H9 (cell line): ENCODE results near the gene CCDC3. TPM values are rescaled to one million over a fixed set of nuclear protein-coding genes. Genes with fewer than 3 reads are reported as not detected.

Source experiments
- DNase-seq: peaks from one replicate; pipeline ENCODE4 v3.0.0-alpha.2; 2017
- H2AFZ ChIP-seq: one replicate; pipeline ENCODE4 v1.6.1; 2013; ENCODE audit warnings: mild to moderate bottlenecking, low read length, control low read depth, moderate library complexity
- H2AK5ac ChIP-seq: 2 replicates; pipeline ENCODE4 v1.6.1; 2013; ENCODE audit warnings: low read length, control low read depth, mixed read lengths; ENCODE audit not compliant: insufficient read length
- H2BK120ac ChIP-seq: one replicate; pipeline ENCODE4 v1.6.1; 2013; ENCODE audit warnings: low read depth, mild to moderate bottlenecking, low read length, control low read depth, inconsistent platforms; ENCODE audit not compliant: poor library complexity, severe bottlenecking
- H2BK12ac ChIP-seq: 2 replicates; pipeline ENCODE4 v1.6.1; 2013; ENCODE audit warnings: low read length, control low read depth, mixed read lengths, low read depth; ENCODE audit not compliant: insufficient read length
- H2BK15ac ChIP-seq: 2 replicates; pipeline ENCODE4 v1.6.1; 2013; ENCODE audit warnings: low read depth, low read length, control low read depth
- H2BK20ac ChIP-seq: one replicate; pipeline ENCODE4 v1.6.1; 2013; ENCODE audit warnings: low read depth, mild to moderate bottlenecking, low read length, control low read depth, inconsistent platforms; ENCODE audit not compliant: poor library complexity, severe bottlenecking
- H2BK5ac ChIP-seq: 2 replicates; pipeline ENCODE4 v1.6.1; 2013; ENCODE audit warnings: low read length, control low read depth, mixed read lengths; ENCODE audit not compliant: insufficient read length
- H3K14ac ChIP-seq: 2 replicates; pipeline ENCODE4 v1.6.1; 2013; ENCODE audit warnings: low read length, control low read depth; ENCODE audit not compliant: insufficient read depth
- H3K18ac ChIP-seq: 2 replicates; pipeline ENCODE4 v1.6.1; 2013; ENCODE audit warnings: low read depth, mild to moderate bottlenecking, mixed read lengths, low read length, control low read depth; ENCODE audit not compliant: insufficient read length
- H3K23ac ChIP-seq: 2 replicates; pipeline ENCODE4 v1.6.1; 2013; ENCODE audit warnings: low read length, control low read depth, mixed read lengths, low read depth; ENCODE audit not compliant: insufficient read length
- H3K23me2 ChIP-seq: 2 replicates; pipeline ENCODE4 v1.6.1; 2013; ENCODE audit warnings: low read depth, mild to moderate bottlenecking, mixed read lengths, low read length, control low read depth; ENCODE audit not compliant: insufficient read length, poor library complexity, severe bottlenecking
- H3K27ac ChIP-seq: 2 replicates; pipeline ENCODE4 v1.5.1; 2013; ENCODE audit warnings: low read length, control low read depth, mixed read lengths, low read depth; ENCODE audit not compliant: insufficient read length
- H3K27me3 ChIP-seq: 2 replicates; pipeline ENCODE4 v1.6.1; 2013; ENCODE audit warnings: low read length, control low read depth, inconsistent platforms; ENCODE audit not compliant: insufficient read depth
- H3K4ac ChIP-seq: 2 replicates; pipeline ENCODE4 v1.6.1; 2013; ENCODE audit warnings: low read depth, mild to moderate bottlenecking, control low read depth, inconsistent platforms, low read length, moderate library complexity
- H3K4me1 ChIP-seq: 2 replicates; pipeline ENCODE4 v1.6.1; 2013; ENCODE audit warnings: low read length, control low read depth, inconsistent platforms; ENCODE audit not compliant: insufficient read depth
- H3K4me2 ChIP-seq: 2 replicates; pipeline ENCODE4 v1.6.1; 2013; ENCODE audit warnings: low read length, control low read depth, mixed read lengths; ENCODE audit not compliant: insufficient read length, insufficient read depth
- H3K56ac ChIP-seq: 2 replicates; pipeline ENCODE4 v1.6.1; 2013; ENCODE audit warnings: low read depth, mild to moderate bottlenecking, mixed read lengths, low read length, control low read depth; ENCODE audit not compliant: insufficient read length
- H3K79me1 ChIP-seq: 2 replicates; pipeline ENCODE4 v1.6.1; 2013; ENCODE audit warnings: low read depth, mild to moderate bottlenecking, moderate library complexity, low read length, control low read depth, inconsistent platforms; ENCODE audit not compliant: insufficient read depth, poor library complexity, severe bottlenecking
- H3K79me2 ChIP-seq: 2 replicates; pipeline ENCODE4 v1.6.1; 2013; ENCODE audit warnings: low read length, control low read depth, inconsistent platforms; ENCODE audit not compliant: insufficient read depth
- H3K9ac ChIP-seq: 2 replicates; pipeline ENCODE4 v1.6.1; 2013; ENCODE audit warnings: low read length, control low read depth, mixed read lengths; ENCODE audit not compliant: insufficient read length; ENCODE audit errors: extremely low read depth
- H3K9me3 ChIP-seq: one replicate; pipeline ENCODE4 v1.6.1; 2013; ENCODE audit warnings: low read depth, low read length, inconsistent platforms; ENCODE audit not compliant: control insufficient read depth
- H3T11ph ChIP-seq: one replicate; pipeline ENCODE4 v1.6.1; 2013; ENCODE audit warnings: mild to moderate bottlenecking, low read length, control low read depth, inconsistent platforms
- H4K20me1 ChIP-seq: one replicate; pipeline ENCODE4 v1.6.1; 2013; ENCODE audit not compliant: control insufficient read depth, insufficient read length, insufficient read depth
- H4K5ac ChIP-seq: 2 replicates; pipeline ENCODE4 v1.6.1; 2013; ENCODE audit warnings: low read depth, mild to moderate bottlenecking, mixed read lengths, low read length, control low read depth; ENCODE audit not compliant: insufficient read length
- H4K8ac ChIP-seq: replicated peaks from 2 replicates; pipeline ENCODE4 v1.6.1; 2013; ENCODE audit warnings: low read length, control low read depth, mixed read lengths, low read depth; ENCODE audit not compliant: insufficient read length
- H4K91ac ChIP-seq: 2 replicates; pipeline ENCODE4 v1.6.1; 2013; ENCODE audit warnings: low read depth, mild to moderate bottlenecking, moderate library complexity, mixed read lengths, low read length, control low read depth; ENCODE audit not compliant: insufficient read length
- H3K27ac Mint-ChIP-seq, 3 experiments: 2 replicates in 2 of 3; 3 replicates in 1 of 3; pipeline ENCODE4 v1.8.0; 2020 to 2021; ENCODE audit warnings: mixed read lengths in 3 of 3, mild to moderate bottlenecking in 1 of 3, moderate library complexity in 1 of 3
- H3K27me3 Mint-ChIP-seq: 2 replicates; pipeline ENCODE4 v1.8.0; 2021; ENCODE audit warnings: low read depth, mild to moderate bottlenecking, moderate library complexity, mixed read lengths
- H3K36me3 Mint-ChIP-seq, 3 experiments: 2 replicates in 2 of 3; 3 replicates in 1 of 3; pipeline ENCODE4 v1.8.0; 2020 to 2021; ENCODE audit warnings: low read depth in 3 of 3, mixed read lengths in 3 of 3; ENCODE audit not compliant: insufficient read depth in 1 of 3
- H3K4me1 Mint-ChIP-seq, 2 experiments: 2 replicates each; pipeline ENCODE4 v1.8.0; 2020; ENCODE audit warnings: mixed read lengths in 2 of 2
- H3K4me3 Mint-ChIP-seq, 2 experiments: 2 replicates in 1 of 2; 3 replicates in 1 of 2; pipeline ENCODE4 v1.8.0; 2020 to 2021; ENCODE audit warnings: mild to moderate bottlenecking in 2 of 2, mixed read lengths in 2 of 2, moderate library complexity in 1 of 2
- H3K9me3 Mint-ChIP-seq, 2 experiments: 2 replicates in 1 of 2; 3 replicates in 1 of 2; pipeline ENCODE4 v1.8.0; 2020; ENCODE audit warnings: mild to moderate bottlenecking in 2 of 2, mixed read lengths in 2 of 2, moderate library complexity in 1 of 2
- WGBS: extraction: QIAGEN DNeasy Blood & Tissue Kit; methylation state at CpG from one replicate; pipeline ENCODE4 v1.1.7; 2013; ENCODE audit warnings: missing lambda C conversion rate, low lambda C conversion rate, mixed read lengths; ENCODE audit not compliant: insufficient read length; ENCODE audit errors: extremely low coverage; 5-methylcytosine and 5-hydroxymethylcytosine counted together
- total RNA-seq: library from RNA; stranded (reverse); gene quantifications from 2 replicates; pipeline ENCODE4 v1.2.1, GENCODE V29; 2021
- TF ChIP-seq, protein P1 (sequence below): fragments of 200-600 bp; sonication (generic); conservative IDR thresholded peaks from 3 replicates; pipeline ENCODE4 v1.8.0; 2021; ENCODE audit warnings: antibody characterized with exemption, mild to moderate bottlenecking

The CCDC3 gene
- total RNA-seq, 1 experiment from 2014 or later, result 2.3 TPM

DNA sequence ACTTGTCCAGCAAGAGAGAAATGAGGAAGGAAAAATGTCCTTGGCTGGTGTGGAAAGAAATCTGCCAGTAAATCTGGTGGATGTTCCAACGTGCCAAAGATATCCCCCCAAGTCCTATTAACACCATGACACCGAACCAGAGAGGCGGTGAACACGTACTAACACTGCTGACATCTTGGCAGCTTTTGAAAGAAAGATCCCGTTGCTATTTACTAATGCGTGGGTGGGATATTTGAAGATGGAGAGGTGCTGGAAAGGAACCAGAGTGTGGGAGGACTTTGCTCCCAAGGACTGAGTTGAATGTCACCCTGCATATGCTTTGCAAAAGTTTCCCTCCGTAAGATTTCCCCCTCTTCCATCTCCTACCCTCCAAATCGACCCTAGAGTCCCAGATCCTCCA, 7.9 kb downstream of the CCDC3 start:
- no peak overlapping the region for H3K23ac ChIP-seq
- no peak overlapping the region for H3T11ph ChIP-seq
- WGBS, result no CpG with 5 or more reads among the region's 8 CpGs
- H3K27me3 ChIP-seq, result no peaks in the 10 kb centered on the region
- no peak overlapping the region for H3K4me3 Mint-ChIP-seq
- H2BK12ac ChIP-seq, result no peak overlapping the region
- no peak overlapping the region for H3K4me2 ChIP-seq
- H2BK20ac ChIP-seq, result no peak overlapping the region
- peaks cover 10% of the 10 kb centered on the region for H3K27me3 Mint-ChIP-seq
- no peak overlapping the region for H3K27ac Mint-ChIP-seq
- H3K36me3 Mint-ChIP-seq, result no peaks in the 10 kb centered on the region
- no peak for DNase-seq
- no peak overlapping the region for H4K5ac ChIP-seq
- no peaks in the 10 kb centered on the region for H4K20me1 ChIP-seq
- H3K23me2 ChIP-seq, result no peaks in the 10 kb centered on the region
- no peaks in the 10 kb centered on the region for H3K79me1 ChIP-seq
- no peak overlapping the region for H3K18ac ChIP-seq
- no peaks in the 10 kb centered on the region for H3K9me3 Mint-ChIP-seq
- no peaks in the 10 kb centered on the region for H3K4me1 ChIP-seq
- H4K91ac ChIP-seq, result no peak overlapping the region
- no peak overlapping the region for H3K27ac ChIP-seq
- no peak overlapping the region for H3K9ac ChIP-seq
- no peak overlapping the region for H2AFZ ChIP-seq
- no peak overlapping the region for H3K56ac ChIP-seq
- H2BK5ac ChIP-seq, result no peak overlapping the region
- no peak overlapping the region for H2BK15ac ChIP-seq
- no peak overlapping the region for H2BK120ac ChIP-seq
- TF ChIP-seq, protein P1, sequence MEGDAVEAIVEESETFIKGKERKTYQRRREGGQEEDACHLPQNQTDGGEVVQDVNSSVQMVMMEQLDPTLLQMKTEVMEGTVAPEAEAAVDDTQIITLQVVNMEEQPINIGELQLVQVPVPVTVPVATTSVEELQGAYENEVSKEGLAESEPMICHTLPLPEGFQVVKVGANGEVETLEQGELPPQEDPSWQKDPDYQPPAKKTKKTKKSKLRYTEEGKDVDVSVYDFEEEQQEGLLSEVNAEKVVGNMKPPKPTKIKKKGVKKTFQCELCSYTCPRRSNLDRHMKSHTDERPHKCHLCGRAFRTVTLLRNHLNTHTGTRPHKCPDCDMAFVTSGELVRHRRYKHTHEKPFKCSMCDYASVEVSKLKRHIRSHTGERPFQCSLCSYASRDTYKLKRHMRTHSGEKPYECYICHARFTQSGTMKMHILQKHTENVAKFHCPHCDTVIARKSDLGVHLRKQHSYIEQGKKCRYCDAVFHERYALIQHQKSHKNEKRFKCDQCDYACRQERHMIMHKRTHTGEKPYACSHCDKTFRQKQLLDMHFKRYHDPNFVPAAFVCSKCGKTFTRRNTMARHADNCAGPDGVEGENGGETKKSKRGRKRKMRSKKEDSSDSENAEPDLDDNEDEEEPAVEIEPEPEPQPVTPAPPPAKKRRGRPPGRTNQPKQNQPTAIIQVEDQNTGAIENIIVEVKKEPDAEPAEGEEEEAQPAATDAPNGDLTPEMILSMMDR, result no peak
- no peak overlapping the region for H4K8ac ChIP-seq
- H3K4me1 Mint-ChIP-seq, result no peaks in the 10 kb centered on the region
- H3K14ac ChIP-seq, result no peak overlapping the region
- no peak overlapping the region for H2AK5ac ChIP-seq
- no peaks in the 10 kb centered on the region for H3K79me2 ChIP-seq
- no peaks in the 10 kb centered on the region for H3K9me3 ChIP-seq
- no peak overlapping the region for H3K4ac ChIP-seq
